Measurements from ENCODE around the gene OR5AU1.

OR5AU1 gene

DNA sequence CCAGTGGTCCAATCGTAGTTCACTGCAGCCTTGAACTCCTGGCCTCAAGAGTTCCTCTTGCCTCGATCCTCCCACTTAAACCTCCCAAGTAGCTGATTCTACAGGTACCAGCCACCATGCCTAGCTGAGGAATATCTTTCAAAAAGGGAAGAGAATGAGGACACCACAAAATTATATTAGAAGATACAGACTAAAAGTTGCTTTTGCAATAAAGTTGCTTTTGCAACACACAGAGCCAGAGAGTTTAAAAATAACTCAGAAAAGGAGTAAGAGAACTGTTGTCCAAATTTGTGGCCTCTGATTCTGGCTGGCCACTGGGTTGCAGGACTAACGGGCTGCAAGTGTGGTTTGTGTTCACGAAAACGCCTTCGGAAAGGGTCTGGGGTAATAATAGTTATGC is 35.2 kb downstream of the OR5AU1 start:
- no peaks in the 10 kb centered on the region for H3K9me3 ChIP-seq (ENCODE audit: low read length)
- no peaks in the 10 kb centered on the region for H3K36me3 ChIP-seq (ENCODE audit: insufficient read depth, low read length)
- no peak overlapping the region for H3K27ac ChIP-seq (ENCODE audit: low read depth, low read length)
- H3K27me3 ChIP-seq (ENCODE audit: control insufficient read depth in 1 of 2, insufficient read depth in 2 of 2, low read length in 2 of 2), result no peaks in the 10 kb centered on the region
- H3K4me1 ChIP-seq (ENCODE audit: insufficient read depth, low read length), result no peaks in the 10 kb centered on the region
- no peak overlapping the region for H3K4me3 ChIP-seq (ENCODE audit: low read depth in 1 of 2, low read length in 2 of 2)
- no peak overlapping the region for H3K9ac ChIP-seq (ENCODE audit: low read length)

DNA sequence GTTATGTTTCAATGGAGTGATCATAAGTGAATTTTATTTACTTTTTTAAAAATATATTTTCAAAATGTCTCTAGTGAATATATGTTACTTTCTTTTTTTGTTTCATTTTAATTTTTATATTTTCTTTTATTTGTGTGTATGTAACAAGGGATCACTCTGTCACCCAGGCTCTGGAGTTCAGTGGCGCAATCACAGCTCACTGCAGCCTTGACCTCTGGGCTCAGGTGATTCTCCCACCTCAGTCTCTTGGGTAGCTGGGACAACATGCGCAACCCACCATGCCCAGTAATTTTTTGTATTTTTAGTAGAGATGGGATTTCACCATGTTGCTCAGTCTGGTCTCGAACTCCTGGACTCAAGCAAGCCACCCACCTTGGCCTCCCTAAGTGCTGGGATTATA is 36.9 kb downstream of the OR5AU1 start:
- Histone ChIP-seq H3K4me3 (ENCODE audit: low read depth in 1 of 2, low read length in 2 of 2) (no peak overlapping the region), H3K36me3 (ENCODE audit: insufficient read depth, low read length) (no peaks in the 10 kb centered on the region), H3K9ac (ENCODE audit: low read length) (no peak overlapping the region), H3K27ac (ENCODE audit: low read depth, low read length) (no peak overlapping the region), H3K4me1 (ENCODE audit: insufficient read depth, low read length) (no peaks in the 10 kb centered on the region), H3K9me3 (ENCODE audit: low read length) (no peaks in the 10 kb centered on the region), H3K27me3 (ENCODE audit: control insufficient read depth in 1 of 2, insufficient read depth in 2 of 2, low read length in 2 of 2) (no peaks in the 10 kb centered on the region)

DNA sequence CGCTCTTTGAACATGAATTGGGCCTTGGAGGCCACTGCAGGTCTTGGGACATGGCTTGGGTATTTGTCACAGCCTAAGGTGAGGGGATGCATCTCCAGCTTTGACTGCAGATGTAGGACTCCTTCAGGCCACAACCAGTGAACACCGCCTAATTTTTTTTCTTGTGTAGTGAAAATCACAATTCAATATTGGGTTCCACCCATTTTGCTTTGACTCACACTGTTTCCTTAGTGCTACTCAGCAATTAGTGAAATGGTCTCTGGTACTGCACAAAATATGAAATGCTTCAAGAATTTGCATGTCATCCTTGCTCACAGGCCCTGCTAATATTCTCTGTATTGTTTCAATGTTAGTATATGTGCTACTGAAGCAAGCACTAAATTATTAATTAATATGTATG is 42.5 kb downstream of the OR5AU1 start:
- Histone ChIP-seq H3K36me3 (ENCODE audit: insufficient read depth, low read length) (no peaks in the 10 kb centered on the region), H3K9me3 (ENCODE audit: low read length) (no peaks in the 10 kb centered on the region), H3K9ac (ENCODE audit: low read length) (no peak overlapping the region), H3K27me3 (ENCODE audit: control insufficient read depth in 1 of 2, insufficient read depth in 2 of 2, low read length in 2 of 2) (no peaks in the 10 kb centered on the region), H3K4me3 (ENCODE audit: low read depth in 1 of 2, low read length in 2 of 2) (no peak overlapping the region), H3K27ac (ENCODE audit: low read depth, low read length) (no peak overlapping the region), H3K4me1 (ENCODE audit: insufficient read depth, low read length) (no peaks in the 10 kb centered on the region)

DNA sequence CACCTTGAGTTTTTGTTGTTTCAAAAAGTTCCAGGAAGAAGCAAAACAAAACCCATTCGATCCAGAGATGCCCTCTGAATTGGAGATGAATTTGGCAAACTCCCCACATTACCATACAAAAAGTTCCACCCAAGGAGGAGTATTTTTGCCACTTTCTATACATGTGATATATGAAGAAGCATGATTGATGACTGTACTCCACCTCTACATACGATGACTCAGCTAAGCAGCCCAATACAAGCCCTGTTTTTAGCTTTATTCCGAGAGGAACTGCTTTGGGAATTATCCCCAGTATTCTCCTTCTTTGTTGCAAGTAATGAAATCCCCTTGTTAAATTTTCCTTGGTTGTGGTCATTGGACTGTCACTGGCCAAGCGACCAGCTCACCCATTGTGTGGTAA is 43.6 kb downstream of the OR5AU1 start:
- Histone ChIP-seq H3K4me3 (ENCODE audit: low read depth in 1 of 2, low read length in 2 of 2) (no peak overlapping the region), H3K9me3 (ENCODE audit: low read length) (no peaks in the 10 kb centered on the region), H3K9ac (ENCODE audit: low read length) (no peak overlapping the region), H3K27ac (ENCODE audit: low read depth, low read length) (no peak overlapping the region), H3K36me3 (ENCODE audit: insufficient read depth, low read length) (no peaks in the 10 kb centered on the region), H3K4me1 (ENCODE audit: insufficient read depth, low read length) (no peaks in the 10 kb centered on the region), H3K27me3 (ENCODE audit: control insufficient read depth in 1 of 2, insufficient read depth in 2 of 2, low read length in 2 of 2) (no peaks in the 10 kb centered on the region)

DNA sequence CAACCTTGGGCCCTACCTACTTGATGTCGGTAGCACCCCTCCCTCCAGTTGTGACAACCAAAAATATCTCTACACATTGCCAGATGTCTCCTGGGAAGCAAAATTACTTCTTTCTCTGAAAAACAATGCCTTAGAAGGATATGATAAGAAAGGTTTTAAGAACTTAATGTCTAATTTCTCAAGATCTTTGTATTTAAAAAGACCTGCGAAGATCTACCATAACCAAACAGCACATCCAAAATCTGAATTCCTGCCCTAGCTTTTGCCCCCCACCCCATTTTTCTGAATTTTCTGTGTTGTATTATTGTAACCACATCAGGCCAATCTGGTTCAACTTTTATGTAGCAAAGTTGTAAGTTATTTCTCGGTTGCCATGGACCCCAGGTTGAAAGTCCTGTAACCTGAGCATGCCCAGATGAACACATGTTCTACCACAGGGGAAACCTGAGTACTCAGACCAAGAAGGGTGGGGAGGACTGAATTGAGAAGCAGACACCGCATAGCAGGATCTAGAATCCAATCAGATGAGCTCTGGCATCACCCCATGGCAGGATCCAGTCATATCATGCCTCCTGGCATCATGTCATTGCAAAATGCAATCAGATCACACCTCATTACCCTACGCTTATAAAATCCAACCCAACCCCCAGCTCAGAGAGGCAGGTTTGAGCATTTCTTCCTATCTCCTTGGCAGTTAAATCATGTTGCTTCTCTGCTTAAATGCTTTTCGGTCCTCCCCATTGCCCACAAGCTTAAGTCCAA is 46.3 kb downstream of the OR5AU1 start:
- Histone ChIP-seq H3K4me3 (ENCODE audit: low read depth in 1 of 2, low read length in 2 of 2) (no peak overlapping the region), H3K36me3 (ENCODE audit: insufficient read depth, low read length) (no peaks in the 10 kb centered on the region), H3K27me3 (ENCODE audit: control insufficient read depth in 1 of 2, insufficient read depth in 2 of 2, low read length in 2 of 2) (no peaks in the 10 kb centered on the region), H3K27ac (ENCODE audit: low read depth, low read length) (no peak overlapping the region), H3K9me3 (ENCODE audit: low read length) (no peaks in the 10 kb centered on the region), H3K9ac (ENCODE audit: low read length) (no peak overlapping the region), H3K4me1 (ENCODE audit: insufficient read depth, low read length) (peaks cover 14% of the 10 kb centered on the region)

DNA sequence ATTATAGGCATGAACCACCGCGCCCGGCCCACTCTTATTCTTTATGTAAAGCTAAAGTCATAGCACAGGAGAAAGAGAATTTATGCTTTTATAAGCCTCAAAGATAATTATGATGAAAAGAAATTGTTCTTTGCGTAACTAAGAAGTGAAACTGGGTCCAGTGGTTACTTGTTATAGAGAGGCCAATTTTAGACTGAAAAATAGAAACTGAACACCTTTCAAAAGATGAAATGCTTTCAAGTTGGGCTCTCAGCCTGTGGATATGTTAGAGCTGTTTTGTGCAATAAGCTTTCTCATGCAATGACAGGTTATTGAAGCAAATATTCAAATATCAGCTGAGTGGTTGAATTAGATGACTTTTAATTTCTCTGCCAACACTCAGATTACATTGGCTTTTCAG is 47.1 kb downstream of the OR5AU1 start:
- Histone ChIP-seq H3K9ac (ENCODE audit: low read length) (no peak overlapping the region), H3K4me3 (ENCODE audit: low read depth in 1 of 2, low read length in 2 of 2) (no peak overlapping the region), H3K4me1 (ENCODE audit: insufficient read depth, low read length) (peaks cover 16% of the 10 kb centered on the region), H3K9me3 (ENCODE audit: low read length) (no peaks in the 10 kb centered on the region), H3K36me3 (ENCODE audit: insufficient read depth, low read length) (no peaks in the 10 kb centered on the region), H3K27me3 (ENCODE audit: control insufficient read depth in 1 of 2, insufficient read depth in 2 of 2, low read length in 2 of 2) (no peaks in the 10 kb centered on the region), H3K27ac (ENCODE audit: low read depth, low read length) (no peak overlapping the region)

DNA sequence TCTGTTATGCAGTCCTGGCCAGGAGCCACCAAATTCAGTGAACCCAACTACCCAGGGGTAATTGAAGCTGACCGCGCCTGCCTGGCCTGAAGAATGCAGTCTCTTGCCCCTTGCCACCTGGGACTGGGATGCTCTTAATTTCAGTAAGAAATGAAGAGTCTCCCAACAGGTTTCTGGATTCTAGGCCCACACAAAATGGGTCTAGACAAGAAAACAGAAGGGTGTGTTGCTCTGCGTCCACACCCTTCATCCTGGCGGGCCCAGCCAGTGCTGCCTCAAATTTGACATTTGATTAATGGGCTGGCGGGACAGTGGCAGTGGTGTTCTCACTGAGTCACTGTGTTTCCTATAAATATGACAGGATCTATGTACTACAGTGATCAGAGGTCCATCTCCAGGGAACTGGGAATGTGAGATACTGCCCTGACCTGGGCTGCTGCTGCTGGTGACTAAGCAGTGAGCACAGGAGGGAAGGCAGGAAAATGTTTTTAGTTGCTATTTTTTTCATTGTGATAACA is 48.5 kb downstream of the OR5AU1 start:
- H3K9ac ChIP-seq (ENCODE audit: low read length), result no peak overlapping the region
- no peaks in the 10 kb centered on the region for H3K27me3 ChIP-seq (ENCODE audit: control insufficient read depth in 1 of 2, insufficient read depth in 2 of 2, low read length in 2 of 2)
- H3K36me3 ChIP-seq (ENCODE audit: insufficient read depth, low read length), result no peaks in the 10 kb centered on the region
- H3K4me1 ChIP-seq (ENCODE audit: insufficient read depth, low read length), result peaks cover 24% of the 10 kb centered on the region
- no peak overlapping the region for H3K4me3 ChIP-seq (ENCODE audit: low read depth in 1 of 2, low read length in 2 of 2)
- no peaks in the 10 kb centered on the region for H3K9me3 ChIP-seq (ENCODE audit: low read length)
- no peak overlapping the region for H3K27ac ChIP-seq (ENCODE audit: low read depth, low read length)

DNA sequence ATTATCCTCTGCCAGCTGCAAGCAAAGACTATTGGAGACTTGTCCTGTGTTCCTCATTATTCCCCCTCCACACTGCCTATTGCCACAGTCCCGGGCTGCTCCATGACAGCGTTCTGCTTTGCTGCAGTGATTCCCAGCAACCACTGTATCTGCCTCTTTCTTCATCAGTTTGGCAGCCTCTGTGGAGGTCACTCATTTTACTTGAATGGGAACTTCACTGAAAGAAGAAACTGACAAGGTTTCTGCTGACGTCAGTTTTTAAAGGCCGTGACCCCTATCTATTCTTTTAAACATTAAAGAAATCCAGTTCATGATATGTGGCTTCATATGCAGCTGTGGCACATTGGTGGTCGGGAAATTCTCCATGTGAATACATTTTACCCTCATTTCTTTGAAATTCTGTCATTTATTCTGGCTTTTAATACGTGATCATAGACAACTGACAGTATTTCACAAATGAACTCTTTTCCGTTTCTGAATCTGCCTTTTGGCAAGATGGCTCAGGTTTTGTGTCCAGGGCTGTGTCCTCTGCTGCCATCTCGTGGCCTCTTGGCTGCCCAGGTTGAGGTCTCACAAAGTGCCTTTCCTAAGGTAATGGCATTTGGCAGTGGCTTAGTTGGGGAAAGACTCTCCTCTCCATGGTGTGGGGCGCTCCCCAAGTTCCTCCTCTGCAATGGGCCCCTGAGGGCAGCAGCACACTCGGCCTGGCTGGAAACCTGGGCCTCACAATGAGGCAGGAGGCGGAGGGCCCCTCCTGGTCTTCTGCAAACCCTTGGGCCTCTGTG is 49.2 kb downstream of the OR5AU1 start:
- no peak overlapping the region for H3K9ac ChIP-seq (ENCODE audit: low read length)
- H3K9me3 ChIP-seq (ENCODE audit: low read length), result no peaks in the 10 kb centered on the region
- H3K36me3 ChIP-seq (ENCODE audit: insufficient read depth, low read length), result no peaks in the 10 kb centered on the region
- peaks cover 24% of the 10 kb centered on the region for H3K4me1 ChIP-seq (ENCODE audit: insufficient read depth, low read length)
- H3K27me3 ChIP-seq (ENCODE audit: control insufficient read depth in 1 of 2, insufficient read depth in 2 of 2, low read length in 2 of 2), result no peaks in the 10 kb centered on the region
- no peak overlapping the region for H3K4me3 ChIP-seq (ENCODE audit: low read depth in 1 of 2, low read length in 2 of 2)
- no peak overlapping the region for H3K27ac ChIP-seq (ENCODE audit: low read depth, low read length)

DNA sequence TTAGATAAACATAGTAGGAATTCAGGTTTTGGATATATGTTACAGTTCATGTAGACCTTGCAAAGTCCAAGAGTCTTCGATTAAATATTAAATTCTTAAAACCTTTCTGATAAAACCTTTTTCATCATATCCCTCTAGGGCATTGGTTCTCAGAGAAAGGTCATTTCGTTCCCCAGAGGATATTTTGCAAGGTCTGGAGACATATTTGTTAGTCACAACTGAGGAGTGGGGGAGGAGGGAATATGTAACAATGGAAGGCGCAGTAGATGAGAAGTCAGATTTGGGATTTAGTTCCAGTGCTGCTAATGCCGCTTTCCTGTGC is 49.7 kb downstream of the OR5AU1 start:
- H3K9me3 ChIP-seq (ENCODE audit: low read length), result no peaks in the 10 kb centered on the region
- H3K36me3 ChIP-seq (ENCODE audit: insufficient read depth, low read length), result no peaks in the 10 kb centered on the region
- H3K27ac ChIP-seq (ENCODE audit: low read depth, low read length), result no peak overlapping the region
- H3K27me3 ChIP-seq (ENCODE audit: control insufficient read depth in 1 of 2, insufficient read depth in 2 of 2, low read length in 2 of 2), result no peaks in the 10 kb centered on the region
- H3K4me3 ChIP-seq (ENCODE audit: low read depth in 1 of 2, low read length in 2 of 2), result no peak overlapping the region
- H3K4me1 ChIP-seq (ENCODE audit: insufficient read depth, low read length), result peaks cover 24% of the 10 kb centered on the region
- no peak overlapping the region for H3K9ac ChIP-seq (ENCODE audit: low read length)

DNA sequence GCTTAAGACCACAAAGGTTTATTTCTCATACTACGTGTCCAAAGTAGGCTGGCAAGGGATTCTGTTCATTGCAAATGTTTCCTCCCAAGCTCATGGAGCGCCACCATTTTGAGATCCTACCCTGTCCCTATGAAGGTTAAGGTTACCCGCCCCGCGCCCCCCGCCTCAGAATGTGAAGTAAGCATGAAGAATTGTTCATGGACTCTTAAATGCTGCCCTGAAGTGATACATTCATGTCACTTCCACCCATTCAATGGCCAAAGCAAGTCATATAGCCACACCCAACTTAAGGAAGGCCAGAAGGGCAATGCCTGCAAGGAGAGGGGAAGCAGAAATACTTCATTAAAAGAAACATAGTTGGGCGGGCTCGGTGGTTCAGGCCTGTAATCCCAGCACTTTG is 50.8 kb downstream of the OR5AU1 start:
- H3K9me3 ChIP-seq (ENCODE audit: low read length), result no peaks in the 10 kb centered on the region
- no peak overlapping the region for H3K4me3 ChIP-seq (ENCODE audit: low read depth in 1 of 2, low read length in 2 of 2)
- H3K4me1 ChIP-seq (ENCODE audit: insufficient read depth, low read length), result peaks cover 24% of the 10 kb centered on the region
- H3K27me3 ChIP-seq (ENCODE audit: control insufficient read depth in 1 of 2, insufficient read depth in 2 of 2, low read length in 2 of 2), result no peaks in the 10 kb centered on the region
- no peak overlapping the region for H3K27ac ChIP-seq (ENCODE audit: low read depth, low read length)
- H3K9ac ChIP-seq (ENCODE audit: low read length), result peak overlapping the region; percentile 81
- no peaks in the 10 kb centered on the region for H3K36me3 ChIP-seq (ENCODE audit: insufficient read depth, low read length)

Measured in muscle layer of colon (tissue), 2 donors.